HS-27A (cell line): ENCODE data around the gene SAA4.
"Not testable (repeated sequence)": the region's sequence is repeated elsewhere in the genome, so short reads cannot be mapped to it uniquely, and the experiment has no call there.

Source experiments
- DNase-seq: peaks from one replicate; pipeline ENCODE4 v3.0.0-alpha.2; 2012; ENCODE audit warnings: low read depth, missing footprints

The SAA4 gene

GRCh38 chr11:18236664-18237356, at the start of gene SAA4:
Gene SAA4 (minus strand): TSS chr11:18236802. CDS start chr11:18235926, 876 bp downstream.
- no peak for DNase-seq

- peak; percentile 23 for DNase-seq
These were observed 49.2 kb upstream of the SAA4 start for GRCh38 chr11:18285841-18286240.

- no peak for DNase-seq
These were observed 46.0 kb upstream of the SAA4 start for GRCh38 chr11:18282626-18283025.

- no peak for DNase-seq
These were observed 43.9 kb upstream of the SAA4 start for GRCh38 chr11:18280438-18281045.

- no peak for DNase-seq
These were observed 41.1 kb upstream of the SAA4 start for GRCh38 chr11:18277565-18278271.

GRCh38 chr11:18271206-18271605, 34.6 kb upstream of the SAA4 start:
- DNase-seq: no peak

GRCh38 chr11:18270102-18270501, 33.5 kb upstream of the SAA4 start:
- DNase-seq: no peak

- not testable (repeated sequence) for DNase-seq
These were observed 32.6 kb upstream of the SAA4 start for GRCh38 chr11:18269252-18269651.

- not testable (repeated sequence) for DNase-seq
These were observed 30.9 kb upstream of the SAA4 start for GRCh38 chr11:18267335-18268133.

- no peak for DNase-seq
These were observed 29.3 kb upstream of the SAA4 start, which contains the start of gene SAA1 for GRCh38 chr11:18265949-18266348. Gene SAA1 (plus strand): TSS chr11:18266264. CDS start chr11:18266888, 624 bp downstream.

- no peak for DNase-seq
These were observed 28.3 kb upstream of the SAA4 start for GRCh38 chr11:18264677-18265555.

GRCh38 chr11:18264035-18264434, 27.4 kb upstream of the SAA4 start:
- no peak for DNase-seq

- DNase-seq: not testable (repeated sequence)
These were observed 26.2 kb upstream of the SAA4 start for GRCh38 chr11:18262681-18263350.

- DNase-seq: no peak
These were observed 25.1 kb upstream of the SAA4 start for GRCh38 chr11:18261721-18262120.

GRCh38 chr11:18259259-18259658, 22.7 kb upstream of the SAA4 start:
- no peak for DNase-seq

- DNase-seq: no peak
These were observed 18.3 kb upstream of the SAA4 start for GRCh38 chr11:18254781-18255361.

GRCh38 chr11:18253778-18254338, 17.3 kb upstream of the SAA4 start:
- no peak for DNase-seq

GRCh38 chr11:18253233-18253632, 16.6 kb upstream of the SAA4 start:
- DNase-seq: no peak

- DNase-seq: no peak
These were observed 12.0 kb upstream of the SAA4 start, which contains the start of gene SAA2 for GRCh38 chr11:18248561-18248960. Gene SAA2 (minus strand): TSS chr11:18248668. CDS start chr11:18248011, 657 bp downstream.

- not testable (repeated sequence) for DNase-seq
These were observed 10.6 kb upstream of the SAA4 start for GRCh38 chr11:18247191-18247581.
